OCI-M2 (cell line): ENCODE data around the gene EIF4E.
"Not testable (repeated sequence)": the region's sequence is repeated elsewhere in the genome, so short reads cannot be mapped to it uniquely, and the experiment has no call there.

ENCODE experiments used
- DNase-seq: peaks from one replicate; lab custom pipeline; 2025; ENCODE audit not compliant: unreplicated experiment; lab: John Stamatoyannopoulos, UW

Gene EIF4E

DNA sequence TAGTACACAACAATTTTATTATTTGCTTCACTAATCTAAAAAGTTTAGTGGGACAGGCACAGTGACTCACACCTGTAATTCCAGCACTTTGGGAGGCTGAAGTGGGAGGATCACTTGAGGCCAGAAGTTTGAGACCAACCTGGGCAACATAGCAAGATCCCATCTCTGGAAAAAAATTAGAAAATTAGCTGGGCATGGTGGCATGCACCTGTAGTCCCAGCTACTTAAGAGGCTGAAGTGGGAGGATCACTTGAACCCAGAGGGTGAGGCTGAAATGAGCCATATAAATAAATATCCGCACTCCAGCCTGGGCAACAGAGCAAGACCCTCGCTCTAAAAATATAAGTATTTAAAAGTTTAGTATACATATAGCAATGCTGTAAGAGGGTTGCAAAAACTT is 42.6 kb downstream of the EIF4E start:
- DNase-seq = not testable (repeated sequence)

DNA sequence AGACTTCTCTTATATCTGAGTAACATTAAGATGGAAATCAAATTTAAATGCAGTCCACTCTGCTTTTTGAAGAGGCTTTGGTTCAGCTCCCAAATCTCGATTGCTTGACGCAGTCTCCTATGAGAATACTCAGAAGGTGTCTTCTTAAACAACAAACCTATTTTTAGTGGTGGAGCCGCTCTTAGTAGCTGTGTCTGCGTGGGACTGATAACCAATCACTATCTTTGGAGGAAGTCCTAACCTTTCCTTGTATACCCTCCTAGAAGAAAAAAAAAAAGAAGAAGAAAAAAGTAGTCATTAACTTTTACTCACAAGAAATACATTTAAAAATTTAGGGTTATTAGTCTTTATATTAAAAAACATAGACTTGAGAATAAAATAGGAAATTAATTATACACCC is 48.0 kb downstream of the EIF4E start:
- DNase-seq = not testable (repeated sequence)

DNA sequence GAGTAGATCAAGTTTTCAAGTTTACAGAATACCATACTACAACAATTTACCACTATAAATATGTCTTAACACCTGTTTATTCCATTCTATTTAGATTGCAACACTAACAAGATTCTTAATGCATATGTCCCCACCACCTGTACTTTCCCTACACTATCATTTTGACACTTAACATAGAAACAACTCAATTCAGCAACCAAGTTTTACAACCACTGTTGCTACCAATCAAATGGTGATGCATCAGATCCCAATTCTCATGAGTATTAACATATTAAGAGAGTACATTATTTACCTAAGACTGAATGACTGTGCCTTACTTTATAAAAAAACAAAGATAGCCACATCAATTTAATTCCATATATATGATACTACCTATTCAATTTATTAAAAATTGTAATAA is 49.4 kb downstream of the EIF4E start:
- no peak for DNase-seq

DNA sequence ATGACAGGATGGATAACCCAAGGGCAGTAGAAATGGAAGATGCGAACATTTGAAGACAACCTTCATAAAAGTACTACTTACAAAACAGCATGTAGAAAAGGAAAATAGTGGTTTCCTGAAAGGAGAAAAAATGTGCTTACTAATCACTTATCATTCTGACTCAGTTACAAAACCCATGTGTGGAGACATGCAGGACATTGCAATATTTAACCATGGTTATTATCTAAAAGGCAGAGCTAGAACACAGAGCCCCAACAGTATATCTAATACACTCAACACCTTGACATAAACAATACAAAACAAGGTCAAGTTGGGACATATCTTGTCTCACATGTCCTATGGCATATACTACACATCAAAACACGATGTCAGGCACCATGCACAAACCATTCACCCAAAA is 55.9 kb downstream of the EIF4E start:
- DNase-seq = no peak

DNA sequence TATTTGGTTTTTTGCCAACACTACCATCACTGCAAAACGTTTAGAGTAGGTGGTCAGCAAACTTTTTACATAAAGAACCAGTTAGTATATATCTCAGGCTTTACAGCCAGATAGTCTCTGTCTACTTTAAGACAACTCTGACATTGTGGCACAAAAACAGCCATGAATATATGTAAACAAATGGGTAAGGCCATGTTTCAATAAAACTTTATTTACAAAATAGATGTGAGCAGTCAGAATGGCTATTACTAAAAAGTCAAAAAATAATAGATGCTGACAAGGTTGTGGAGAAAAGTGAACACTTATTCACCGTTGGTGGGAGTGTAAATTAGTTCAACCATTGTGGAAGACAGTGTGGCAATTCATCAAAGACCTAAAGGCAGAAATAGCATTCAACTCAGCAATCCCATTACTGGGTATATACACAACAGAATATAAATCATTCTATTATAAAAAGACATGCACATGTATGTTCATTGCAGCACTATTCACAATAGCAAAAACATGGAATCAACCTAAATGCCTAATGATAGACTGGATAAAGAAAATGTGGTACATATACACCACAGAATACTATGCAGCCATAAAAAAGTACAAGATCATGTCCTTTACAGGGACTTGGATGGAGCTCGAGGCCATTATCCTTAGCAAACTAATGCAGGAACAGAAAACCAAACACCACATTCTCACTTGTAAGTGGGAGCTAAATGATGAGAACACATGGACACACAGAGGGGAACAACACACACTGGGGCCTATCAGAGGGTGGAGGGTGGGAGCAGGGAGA is 56.6 kb downstream of the EIF4E start:
- not testable (repeated sequence) for DNase-seq

DNA sequence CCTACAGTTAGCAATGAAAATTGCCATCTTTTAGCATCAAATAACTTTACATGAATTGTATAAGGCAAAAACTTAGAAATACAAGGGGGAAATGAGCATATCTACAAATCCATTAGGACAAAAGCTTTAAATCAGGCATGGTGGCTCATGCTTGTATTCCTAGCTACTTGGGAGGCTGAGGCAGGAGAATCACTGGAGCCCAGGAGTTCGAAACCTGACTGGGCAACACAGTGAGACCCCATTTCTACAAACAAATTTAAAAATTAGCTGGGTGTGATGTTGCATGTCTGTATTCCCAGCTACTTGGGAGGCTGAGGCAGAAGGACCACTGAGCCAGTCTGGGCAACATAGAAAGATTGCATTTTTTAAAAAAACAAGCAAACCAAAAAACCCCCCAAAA is 61.3 kb downstream of the EIF4E start:
- no peak for DNase-seq

DNA sequence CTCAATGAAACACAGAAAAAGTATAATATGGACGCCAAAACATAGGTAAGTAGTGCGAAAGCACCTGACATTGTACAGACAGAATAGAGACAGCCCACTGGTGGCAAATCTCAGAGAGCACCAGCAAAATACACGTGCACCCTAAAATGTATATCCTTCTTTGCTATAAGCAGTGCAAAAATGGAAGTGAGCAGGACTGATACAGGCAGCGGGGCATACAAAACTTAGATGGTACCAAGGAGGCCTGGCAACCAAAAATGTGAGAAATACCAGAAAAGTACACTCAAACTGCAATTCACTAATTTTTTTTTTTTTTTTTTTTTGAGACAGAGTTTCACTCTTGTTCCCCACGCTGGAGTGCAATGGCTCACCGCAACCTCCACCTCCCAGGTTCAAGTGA is 63.9 kb downstream of the EIF4E start:
- DNase-seq = no peak

DNA sequence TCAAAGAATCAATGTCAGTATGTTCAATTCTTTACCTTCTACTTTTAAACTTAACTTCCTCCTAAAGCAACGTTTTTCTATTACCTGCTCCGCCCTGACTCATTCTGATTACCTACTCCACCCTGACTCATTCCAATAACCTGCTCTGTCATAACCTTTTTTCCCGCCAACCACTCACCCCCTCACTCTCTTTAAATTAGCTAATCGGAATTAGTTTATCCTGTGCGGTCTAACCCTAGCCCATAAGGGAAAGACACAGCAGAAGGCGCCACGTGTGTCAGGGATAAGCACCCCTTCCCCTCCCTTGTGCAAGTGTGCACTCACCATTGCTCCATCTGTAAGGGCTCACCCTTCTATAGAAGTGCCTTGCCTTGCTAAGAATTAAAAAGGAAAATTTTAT is 64.4 kb downstream of the EIF4E start:
- no peak for DNase-seq

DNA sequence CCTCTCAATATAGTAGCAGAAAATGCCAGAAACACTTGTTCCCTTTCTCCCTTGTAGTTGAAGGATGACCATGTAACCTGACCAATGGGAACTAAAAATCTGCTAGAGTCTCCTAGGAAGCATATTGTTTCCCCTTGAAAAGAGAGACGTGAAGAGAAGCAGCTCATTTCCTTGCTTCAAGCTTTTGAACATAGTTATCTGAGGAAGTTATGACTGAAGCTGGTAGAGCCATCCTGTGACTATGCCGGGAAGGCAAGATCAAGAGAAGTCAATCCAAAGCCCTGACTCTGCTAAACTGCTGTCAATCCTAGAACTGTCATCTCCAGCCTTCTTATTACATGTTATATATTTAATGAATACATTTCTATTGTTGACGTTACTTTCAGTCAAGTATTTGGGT is 66.6 kb downstream of the EIF4E start:
- no peak for DNase-seq

DNA sequence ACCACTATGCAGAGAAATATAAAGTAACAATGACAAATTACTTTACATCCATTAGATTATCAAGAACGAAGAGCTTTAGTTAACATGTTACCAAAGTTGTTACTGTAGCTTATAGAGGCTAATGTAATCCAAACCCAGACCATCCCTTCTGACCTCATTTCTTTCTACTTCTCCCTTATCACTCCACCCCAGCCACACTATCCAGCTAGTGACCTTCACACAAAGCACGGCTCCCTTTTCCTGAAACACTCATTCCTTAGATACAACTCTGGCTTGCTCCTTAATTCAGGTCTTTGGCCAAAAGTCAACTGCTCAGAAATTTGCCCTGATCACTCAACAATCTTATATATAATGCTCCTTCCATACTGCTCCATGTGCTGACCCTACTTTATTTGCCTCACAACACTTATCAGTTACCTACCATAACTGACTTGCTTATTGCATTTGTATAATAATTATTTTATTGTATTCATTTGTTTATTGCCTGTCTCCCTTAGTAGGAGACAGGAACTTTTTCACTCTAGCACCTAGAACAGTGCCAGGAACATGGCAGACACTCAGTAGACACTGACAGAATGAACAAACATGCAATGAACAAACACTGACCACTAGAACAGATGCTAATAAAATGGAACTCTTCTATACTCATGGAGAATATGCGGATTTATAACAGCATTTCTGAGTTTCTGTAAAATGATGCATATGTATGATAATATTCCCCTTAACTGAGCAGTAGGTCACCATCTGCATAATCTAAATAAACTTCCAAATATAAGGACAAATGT is 67.6 kb downstream of the EIF4E start:
- no peak for DNase-seq

DNA sequence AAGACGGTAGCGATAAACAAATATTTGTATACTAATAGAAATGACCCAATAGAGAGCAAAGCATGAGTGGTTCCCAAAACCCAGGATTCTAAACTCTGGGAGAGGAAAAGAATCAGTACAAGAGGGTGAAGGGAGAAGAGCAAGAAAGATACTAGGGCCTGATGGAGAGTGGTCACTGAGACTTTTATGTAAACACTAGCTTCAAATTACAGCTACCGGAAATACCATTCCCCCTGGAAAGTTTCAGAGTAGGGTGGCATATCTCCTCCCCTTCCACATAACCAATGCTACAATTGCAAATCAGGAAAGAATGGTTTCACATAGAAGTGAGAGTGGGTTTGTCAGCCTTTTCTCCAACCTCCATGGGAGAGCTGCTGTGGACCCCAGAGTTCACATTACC is 77.1 kb downstream of the EIF4E start:
- no peak for DNase-seq

DNA sequence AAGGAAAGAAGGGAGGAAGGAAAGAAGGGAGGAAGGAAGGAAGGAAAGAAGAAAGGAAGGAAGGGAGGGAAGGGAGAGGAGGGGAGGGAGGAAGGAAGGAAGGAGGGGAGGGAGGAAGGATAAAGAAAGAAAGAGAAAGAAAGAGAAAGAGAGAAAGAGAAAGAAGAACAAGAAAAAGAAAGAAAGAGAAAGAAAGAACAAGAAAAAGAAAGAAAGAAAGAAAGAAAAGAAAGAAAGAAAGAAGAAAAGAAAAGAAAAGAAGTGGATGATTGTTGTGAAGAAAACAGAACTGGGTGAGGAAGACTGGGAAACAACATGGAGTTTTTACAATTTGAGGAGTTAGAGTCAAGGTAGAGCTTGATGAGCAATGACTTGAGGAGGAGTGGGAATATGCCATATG is 78.0 kb downstream of the EIF4E start:
- DNase-seq = no peak

DNA sequence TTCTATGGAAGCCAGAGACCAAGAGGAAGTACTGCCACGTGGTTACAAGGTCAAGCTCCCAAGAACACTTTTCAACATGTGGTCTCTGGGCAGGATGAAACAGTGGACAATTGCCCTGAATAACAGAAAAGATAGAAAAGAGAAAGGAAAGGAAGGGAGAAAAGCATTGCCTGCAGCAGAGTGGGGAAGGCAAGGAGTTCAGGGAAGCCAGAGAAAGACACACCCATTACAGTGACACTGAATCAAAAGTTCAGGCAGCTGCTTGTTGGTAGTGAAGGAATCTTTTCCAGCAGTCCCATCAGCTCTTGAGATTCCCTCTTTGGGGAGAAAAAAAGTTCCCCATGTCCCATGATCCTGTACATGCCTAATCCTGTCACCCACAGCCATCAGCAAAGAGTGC is 80.5 kb downstream of the EIF4E start:
- DNase-seq = no peak

DNA sequence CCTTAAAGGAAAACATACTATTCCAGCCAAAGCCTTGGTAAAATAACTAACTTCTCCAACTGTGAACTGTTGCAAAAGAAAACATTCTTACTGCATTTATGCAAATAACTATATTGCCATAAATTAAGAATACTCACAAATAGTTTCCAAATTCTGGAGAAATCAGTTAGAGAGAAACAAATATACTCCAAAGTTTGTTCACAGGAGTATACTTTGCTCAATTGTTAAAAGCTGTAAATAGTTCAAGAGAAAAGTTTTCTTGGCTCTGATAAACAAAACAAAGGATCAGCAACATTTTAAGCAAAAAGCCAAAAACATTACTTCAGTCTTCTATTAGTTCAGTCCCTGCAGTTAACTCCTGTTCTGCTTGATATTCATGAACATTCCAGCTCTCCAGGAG is 83.0 kb downstream of the EIF4E start:
- DNase-seq = no peak

DNA sequence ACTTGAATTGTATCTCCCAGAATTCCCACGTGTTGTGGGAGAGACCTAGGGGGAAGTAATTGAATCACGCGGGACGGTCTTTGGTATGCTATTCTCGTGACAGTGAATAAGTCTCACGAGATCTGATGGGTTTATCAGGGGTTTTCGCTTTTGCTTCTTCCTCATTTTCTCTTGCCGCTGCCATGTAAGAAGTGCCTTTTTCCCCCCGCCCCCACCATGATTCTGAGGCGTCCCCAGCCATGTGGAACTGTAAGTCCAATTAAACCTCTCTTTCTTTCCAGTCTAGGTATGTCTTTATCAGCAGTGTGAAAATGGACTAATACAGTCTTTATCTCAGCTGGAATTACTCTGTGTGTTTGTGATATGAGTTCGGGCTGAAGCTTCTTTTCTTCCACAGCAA is 86.0 kb downstream of the EIF4E start:
- not testable (repeated sequence) for DNase-seq

DNA sequence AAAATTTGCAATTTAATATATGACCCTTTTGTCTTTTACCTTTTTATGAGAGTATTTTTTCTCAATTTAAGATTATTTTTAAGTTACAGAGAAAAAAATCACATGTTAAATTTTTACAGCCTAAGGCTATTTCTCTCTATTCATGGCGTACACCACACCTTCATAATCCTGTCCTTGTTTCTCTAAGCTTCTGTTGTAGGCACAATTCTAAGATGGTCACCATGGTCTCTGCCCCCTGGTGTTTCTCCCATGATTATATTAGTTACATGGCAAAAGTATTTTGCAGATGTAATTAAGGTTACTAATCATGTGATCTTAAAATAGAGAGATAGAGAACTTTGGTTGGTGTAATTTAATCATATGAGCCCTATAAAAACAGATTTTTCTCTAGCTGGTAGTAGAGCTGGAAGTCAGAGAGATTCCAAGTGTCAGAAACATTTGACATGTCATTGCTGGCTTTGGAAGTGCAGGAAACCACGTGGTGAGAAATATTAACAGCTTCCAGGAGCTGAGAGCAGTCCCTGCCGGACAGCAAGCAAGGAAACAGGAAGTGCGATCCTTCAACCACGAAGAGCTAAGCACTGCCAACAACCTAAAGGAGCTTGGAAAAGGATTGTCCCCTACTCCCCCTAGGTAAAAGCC is 89.8 kb downstream of the EIF4E start:
- DNase-seq = no peak

DNA sequence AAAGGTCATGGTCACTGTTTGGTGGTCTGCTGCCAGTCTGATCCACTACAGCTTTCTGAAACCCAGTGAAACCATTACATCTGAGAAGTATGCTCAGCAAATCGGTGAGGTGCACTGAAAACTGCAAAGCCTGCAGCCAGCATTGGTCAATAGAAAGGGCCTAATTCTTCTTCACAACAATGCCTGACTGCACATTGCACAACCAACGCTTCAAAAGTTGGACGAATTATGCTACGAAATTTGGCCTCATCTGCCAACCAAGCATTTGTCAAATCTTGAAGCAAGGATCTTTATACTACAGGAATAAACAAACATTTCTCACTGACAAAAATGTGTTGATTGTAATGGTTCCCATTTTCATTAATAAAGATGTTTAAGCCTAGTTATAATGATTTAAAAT is 90.4 kb downstream of the EIF4E start:
- DNase-seq = no peak

DNA sequence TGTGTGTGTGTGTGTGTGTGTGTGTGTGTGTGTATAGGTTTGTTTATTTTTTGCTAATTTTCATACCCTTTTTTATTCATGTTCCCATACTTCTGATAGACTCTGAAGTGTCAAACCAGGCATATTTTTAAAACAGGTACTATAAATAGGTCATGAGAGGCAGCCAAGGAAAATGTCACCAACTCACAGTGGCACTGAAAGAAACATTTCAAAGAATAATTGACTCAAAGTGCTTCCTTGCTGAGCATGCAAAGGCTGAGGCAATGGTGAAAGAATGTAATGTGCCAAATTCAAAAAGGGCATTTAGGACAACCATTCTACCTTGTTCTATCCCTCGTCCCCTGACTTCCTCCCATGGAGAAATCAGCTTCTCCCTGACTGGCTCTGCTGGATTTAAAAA is 95.5 kb downstream of the EIF4E start:
- DNase-seq = no peak

DNA sequence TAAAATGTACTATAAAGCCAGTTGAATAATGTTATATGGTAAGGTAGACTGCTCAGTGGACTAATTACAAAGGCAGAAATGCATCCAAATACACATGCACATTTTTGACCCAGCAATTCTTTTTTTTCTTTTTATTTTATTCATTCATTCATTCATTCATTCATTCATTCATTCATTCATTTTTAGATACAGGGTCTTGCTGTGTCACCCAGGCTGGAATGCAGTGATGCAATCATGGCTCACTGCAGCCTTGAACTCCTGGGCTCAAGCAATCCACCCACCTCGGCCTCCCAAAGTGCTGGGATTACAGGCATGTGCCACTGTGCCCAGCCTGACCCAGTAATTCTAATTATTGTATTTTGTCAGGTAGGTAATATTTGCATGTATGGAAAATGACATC is 97.9 kb downstream of the EIF4E start:
- DNase-seq = not testable (repeated sequence)
